Esophagus muscularis mucosa (tissue), 4 donors: Measurements from ENCODE around the gene FURIN. TPM values are rescaled to one million over a fixed set of nuclear protein-coding genes. Genes with fewer than 3 reads are reported as not detected.
A peak's percentile ranks its signal among the peaks of the same experiment; 100 is the strongest.

Source experiments
- DNase-seq: peaks from one replicate; pipeline ENCODE4 v3.0.0-alpha.2; 2017; ENCODE audit errors: extremely low spot score
- H3K27ac ChIP-seq, 4 donors: fragments of 200-600 bp; sonication (generic); replicated peaks in 1 of 4; 1 replicate in 3 of 4; 2 replicates in 1 of 4; pipeline ENCODE4 v1.5.1; 2016 to 2019; ENCODE audit warnings: mild to moderate bottlenecking in 1 of 4
- H3K27me3 ChIP-seq, 4 donors: fragments of 200-600 bp; sonication (generic); one replicate each; pipeline versions ENCODE4 v1.5.1 to v1.6.0; 2016 to 2019
- H3K36me3 ChIP-seq, 4 donors: fragments of 200-600 bp; sonication (generic); one replicate each; pipeline ENCODE4 v1.5.1; 2016 to 2019
- H3K4me1 ChIP-seq, 4 donors: fragments of 200-600 bp; sonication (generic); one replicate each; pipeline ENCODE4 v1.5.1; 2016 to 2019
- H3K4me3 ChIP-seq, 4 donors: fragments of 200-600 bp; sonication (generic); 1 replicate in 2 of 4; 2 replicates in 2 of 4; pipeline ENCODE4 v1.5.1; 2016 to 2019; ENCODE audit warnings: mild to moderate bottlenecking in 4 of 4, moderate library complexity in 1 of 4
- H3K9me3 ChIP-seq, 4 donors: fragments of 200-600 bp; sonication (generic); 1 replicate in 3 of 4; 2 replicates in 1 of 4; pipeline ENCODE4 v1.5.1; 2016 to 2019
- CTCF ChIP-seq, 3 experiments: fragments of 200-600 bp in 2 of 3; fragments of 450-650 bp in 1 of 3; sonication (generic) in 2 of 3; IDR thresholded peaks; one replicate each; pipeline ENCODE4 v1.5.1; 2017 to 2019; ENCODE audit warnings: antibody characterized with exemption in 3 of 3, mild to moderate bottlenecking in 2 of 3, moderate library complexity in 1 of 3
- EP300 ChIP-seq: sonication (generic); formaldehyde crosslinking; IDR thresholded peaks from one replicate; pipeline ENCODE4 v1.6.1; 2017; ENCODE audit warnings: antibody characterized with exemption
- POLR2A ChIP-seq: fragments of 450-650 bp; IDR thresholded peaks from one replicate; pipeline ENCODE4 v1.6.1; 2017; ENCODE audit warnings: antibody characterized with exemption, moderate library complexity, mild to moderate bottlenecking, low read depth
- POLR2AphosphoS5 ChIP-seq, 2 donors: sonication (generic); formaldehyde crosslinking; IDR thresholded peaks; one replicate each; pipeline ENCODE4 v1.6.1; 2017; ENCODE audit warnings: antibody characterized with exemption in 2 of 2
- WGBS: methylation state at CpG from one replicate; pipeline ENCODE4 v1.1.5; 2018; 5-methylcytosine and 5-hydroxymethylcytosine counted together
- intact Hi-C: fragments of 100-400 bp; cut with DNase I; formaldehyde crosslinking; loops from one replicate; pipeline ENCODE4 v1.15.1; 2023
- total RNA-seq, 4 donors: library from RNA; depleted of rRNA; stranded (reverse); fragments of >200 nt; gene quantifications; one replicate each; pipeline versions ENCODE4 v1.1.0 to v1.2.1, GENCODE V29; 2016

Gene FURIN
- 10 to 100 TPM; 39.0 to 84.0 (median 80.3) TPM for total RNA-seq

- no peaks in the 10 kb centered on the region for H3K36me3 ChIP-seq
- intact Hi-C loops, result no loop called here
Observed at GRCh38 chr15:90868261-90868689, at the start of gene FURIN. Gene FURIN (plus strand): TSS chr15:90868588. CDS start chr15:90875741, 7,153 bp downstream.

DNA sequence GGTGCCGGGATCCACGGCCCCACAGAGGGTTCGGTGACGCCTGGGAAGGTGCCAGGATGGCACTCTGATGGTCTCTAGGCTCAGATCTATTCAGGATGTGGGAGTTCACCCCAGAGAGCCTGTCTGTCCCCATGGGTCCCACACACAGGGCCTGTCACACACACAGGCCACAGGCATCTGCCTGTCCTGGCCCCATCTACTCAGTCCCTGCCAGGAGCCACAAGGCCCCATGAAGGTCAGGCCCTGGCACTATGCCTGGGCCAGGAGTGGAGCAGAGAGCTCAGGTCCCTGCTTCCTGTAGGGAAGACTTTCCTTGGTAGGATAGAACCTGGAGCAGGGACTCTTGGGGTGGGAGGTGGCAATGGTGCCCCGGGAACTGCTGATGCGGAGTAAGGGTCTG lies 49.0 kb upstream of the FURIN start:
- TF ChIP-seq POLR2A, result no peak
- TF ChIP-seq CTCF (IDR thresholded peaks at IDR 0.05), result no peak
- no peak for TF ChIP-seq POLR2AphosphoS5 (IDR thresholded peaks at IDR 0.05)
- no peak for TF ChIP-seq EP300
- Histone ChIP-seq H3K27ac (no peak overlapping the region), H3K4me1 (peaks cover 0 to 12% (median 11%) of the 10 kb centered on the region in 4 donors), H3K9me3 (no peaks in the 10 kb centered on the region), H3K4me3 (no peak overlapping the region), H3K36me3 (no peaks in the 10 kb centered on the region), H3K27me3 (no peaks in the 10 kb centered on the region)
- no CpG with 5 or more reads among the region's 6 CpGs for WGBS
- intact Hi-C loops, result no loop called here
- no peak for DNase-seq

More at GRCh38 chr15:90868261-90868689, at the start of gene FURIN:
- Histone ChIP-seq H3K27ac (peak within 1 kb of the TSS; percentile 92 to 96 (median 96)), H3K4me3 (no peak within 1 kb of the TSS), H3K4me1 (peaks cover 34 to 43% (median 37%) of the 10 kb centered on the region in 4 donors), H3K9me3 (no peaks in the 10 kb centered on the region), H3K27me3 (peaks cover 0 to 5% (median 0%) of the 10 kb centered on the region in 4 donors)
- no peak for DNase-seq
- TF ChIP-seq POLR2A (no peak), POLR2AphosphoS5 (IDR thresholded peaks at IDR 0.05) (no peak), EP300 (no peak), CTCF (IDR thresholded peaks at IDR 0.05) (no peak)
- WGBS, result 81% methylated on average over 6 of the region's 6 CpGs

- Histone ChIP-seq H3K9me3 (no peaks in the 10 kb centered on the region), H3K4me1 (peaks cover 0 to 10% (median 10%) of the 10 kb centered on the region in 4 donors), H3K36me3 (no peaks in the 10 kb centered on the region), H3K4me3 (no peak overlapping the region), H3K27me3 (no peaks in the 10 kb centered on the region), H3K27ac (no peak overlapping the region)
- TF ChIP-seq POLR2AphosphoS5 (IDR thresholded peaks at IDR 0.05), result no peak
- no peak for TF ChIP-seq CTCF (IDR thresholded peaks at IDR 0.05)
- TF ChIP-seq POLR2A, result no peak
- TF ChIP-seq EP300, result no peak
- 85% methylated on average over 12 of the region's 12 CpGs for WGBS
- intact Hi-C loops, result no loop called here
- no peak for DNase-seq
Observed at GRCh38 chr15:90819850-90820249, 48.5 kb upstream of the FURIN start.

- H3K27ac ChIP-seq, result no peak overlapping the region
- DNase-seq, result no peak
- H3K4me3 ChIP-seq, result no peak overlapping the region
- intact Hi-C loops, result no loop called here
- peaks cover 0 to 10% (median 10%) of the 10 kb centered on the region in 4 donors for H3K4me1 ChIP-seq
- 98% methylated on average over 5 of the region's 7 CpGs for WGBS
- H3K9me3 ChIP-seq, result no peaks in the 10 kb centered on the region
- TF ChIP-seq EP300, result no peak
- no peak for TF ChIP-seq POLR2AphosphoS5 (IDR thresholded peaks at IDR 0.05)
- TF ChIP-seq CTCF (IDR thresholded peaks at IDR 0.05), result no peak
- TF ChIP-seq POLR2A, result no peak
- H3K27me3 ChIP-seq, result no peaks in the 10 kb centered on the region
- H3K36me3 ChIP-seq, result no peaks in the 10 kb centered on the region
Observed at GRCh38 chr15:90820481-90820880, 47.9 kb upstream of the FURIN start.
